GM23338 (cell line): ENCODE measurements around the gene GORAB. TPM values are rescaled to one million over a fixed set of nuclear protein-coding genes. Genes with fewer than 3 reads are reported as not detected.

Experiments
- ATAC-seq: fragments of 200-7000 bp; cut with Tn5 transposase; 3 replicates; pipeline ENCODE4 v1.9.1; 2020
- DNase-seq: peaks from one replicate; pipeline ENCODE4 v3.0.0-alpha.2; 2015; ENCODE audit warnings: low spot score
- H2AFZ ChIP-seq: fragments of 200-600 bp; sonication (generic); 2 replicates; pipeline ENCODE4 v1.8.0; 2016; ENCODE audit warnings: antibody characterized with exemption, mild to moderate bottlenecking, moderate library complexity
- H3F3A ChIP-seq: fragments of 200-600 bp; sonication (generic); replicated peaks from 2 replicates; pipeline ENCODE4 v1.8.0; 2017; ENCODE audit warnings: antibody characterized with exemption, mixed run types, low read depth
- H3K27ac ChIP-seq: fragments of 200-600 bp; sonication (generic); 2 replicates; pipeline ENCODE4 v1.6.1; 2016; ENCODE audit warnings: low read depth
- H3K27me3 ChIP-seq: fragments of 200-600 bp; sonication (generic); 2 replicates; pipeline ENCODE4 v1.8.0; 2016; ENCODE audit warnings: mild to moderate bottlenecking, mixed run types, moderate library complexity; ENCODE audit not compliant: insufficient read depth
- H3K36me3 ChIP-seq: fragments of 200-600 bp; sonication (generic); 2 replicates; pipeline ENCODE4 v1.8.0; 2016; ENCODE audit warnings: mild to moderate bottlenecking; ENCODE audit not compliant: insufficient read depth
- H3K4me1 ChIP-seq: fragments of 200-600 bp; sonication (generic); 2 replicates; pipeline ENCODE4 v1.8.0; 2016; ENCODE audit warnings: mild to moderate bottlenecking, moderate library complexity; ENCODE audit not compliant: insufficient read depth
- H3K4me2 ChIP-seq: fragments of 200-600 bp; sonication (generic); 2 replicates; pipeline ENCODE4 v1.7.1; 2017; ENCODE audit warnings: mixed run types
- H3K4me3 ChIP-seq: fragments of 200-600 bp; sonication (generic); 2 replicates; pipeline ENCODE4 v1.6.1; 2016; ENCODE audit warnings: mixed run types
- H3K79me2 ChIP-seq: fragments of 200-600 bp; sonication (generic); replicated peaks from 2 replicates; pipeline ENCODE4 v1.8.0; 2017; ENCODE audit warnings: mild to moderate bottlenecking; ENCODE audit not compliant: insufficient read depth
- H3K9me2 ChIP-seq: fragments of 200-600 bp; sonication (generic); 2 replicates; pipeline ENCODE4 v1.8.0; 2017; ENCODE audit not compliant: insufficient read depth
- H4K20me1 ChIP-seq: fragments of 200-600 bp; sonication (generic); replicated peaks from 2 replicates; pipeline ENCODE4 v1.8.0; 2017; ENCODE audit warnings: mild to moderate bottlenecking; ENCODE audit not compliant: insufficient read depth
- H3K27ac Mint-ChIP-seq: 2 replicates; pipeline ENCODE4 v1.8.0; 2020; ENCODE audit warnings: inconsistent platforms, mild to moderate bottlenecking, moderate library complexity, mixed read lengths
- H3K27me3 Mint-ChIP-seq: 3 replicates; pipeline ENCODE4 v1.8.0; 2022; ENCODE audit warnings: low read depth, mild to moderate bottlenecking, moderate library complexity, mixed read lengths, inconsistent platforms; ENCODE audit not compliant: insufficient read depth, poor library complexity
- H3K36me3 Mint-ChIP-seq: 3 replicates; pipeline ENCODE4 v1.8.0; 2021; ENCODE audit warnings: low read depth, mild to moderate bottlenecking, inconsistent platforms, moderate library complexity, mixed read lengths
- H3K4me1 Mint-ChIP-seq: 3 replicates; pipeline ENCODE4 v1.8.0; 2020; ENCODE audit warnings: mild to moderate bottlenecking, inconsistent platforms, mixed read lengths
- H3K4me3 Mint-ChIP-seq: 3 replicates; pipeline ENCODE4 v1.8.0; 2021; ENCODE audit warnings: moderate library complexity, mild to moderate bottlenecking, inconsistent platforms, mixed read lengths
- H3K9me3 Mint-ChIP-seq: 3 replicates; pipeline ENCODE4 v1.8.0; 2020; ENCODE audit warnings: moderate library complexity, mild to moderate bottlenecking, inconsistent platforms, mixed read lengths
- EZH2 ChIP-seq: fragments of 200-600 bp; sonication (generic); IDR thresholded peaks from one replicate; pipeline ENCODE4 v1.8.0; 2017; ENCODE audit warnings: antibody characterized with exemption, mild to moderate bottlenecking, low read depth; ENCODE audit not compliant: unreplicated experiment
- EZH2phosphoT487 ChIP-seq: fragments of 200-600 bp; sonication (generic); IDR thresholded peaks from one replicate; pipeline ENCODE4 v1.8.1; 2018; ENCODE audit warnings: antibody characterized with exemption; ENCODE audit not compliant: unreplicated experiment
- JUNB ChIP-seq: IDR thresholded peaks from one replicate; pipeline ENCODE4 v1.6.1; 2016; ENCODE audit warnings: antibody characterized with exemption; ENCODE audit not compliant: unreplicated experiment
- NANOG ChIP-seq: IDR thresholded peaks from 2 replicates; pipeline ENCODE4 v1.6.1; 2016; ENCODE audit warnings: antibody characterized with exemption, borderline replicate concordance
- POLR2AphosphoS5 ChIP-seq: IDR thresholded peaks from 2 replicates; pipeline ENCODE4 v1.6.1; 2016; ENCODE audit warnings: antibody characterized with exemption, low read depth
- REST ChIP-seq: IDR thresholded peaks from one replicate; pipeline ENCODE4 v1.6.1; 2018; ENCODE audit warnings: antibody characterized with exemption; ENCODE audit not compliant: unreplicated experiment
- STAT1 ChIP-seq: IDR thresholded peaks from one replicate; pipeline ENCODE4 v1.6.1; 2016; ENCODE audit warnings: antibody characterized with exemption; ENCODE audit not compliant: unreplicated experiment
- ZNF114 ChIP-seq: fragments of 250-450 bp; sonication (Bioruptor Pico); IDR thresholded peaks from 2 replicates; pipeline ENCODE4 v1.5.0; 2020; ENCODE audit warnings: mild to moderate bottlenecking, moderate library complexity
- ZNF331 ChIP-seq: fragments of 250-450 bp; sonication (Bioruptor Pico); IDR thresholded peaks from 2 replicates; pipeline ENCODE4 v1.5.0; 2020; ENCODE audit warnings: low read depth, mild to moderate bottlenecking, moderate library complexity
- ZNF462 ChIP-seq: fragments of 250-450 bp; sonication (Bioruptor Pico); IDR thresholded peaks from 2 replicates; pipeline ENCODE4 v1.5.0; 2020; ENCODE audit warnings: mild to moderate bottlenecking, moderate library complexity
- polyA plus RNA-seq: library from polyadenylated mRNA; unstranded; fragments of >200 nt; fragmentation: Nextera tagmentation; extraction: Ambion mirVana; gene quantifications from 2 replicates; pipeline ENCODE4 v1.2.1, GENCODE V29; 2016
- total RNA-seq: library from RNA; depleted of rRNA; stranded (reverse); fragments of >200 nt; shearing (Covaris generic); gene quantifications from 2 replicates; pipeline ENCODE4 v1.2.3, GENCODE V29; 2014
- TF ChIP-seq, protein P1 (sequence below): IDR thresholded peaks from 2 replicates; pipeline ENCODE4 v1.6.1; 2016; ENCODE audit warnings: antibody characterized with exemption

Gene GORAB
- total and polyA plus RNA-seq, 2 experiments from 2014 or later: 10.4 to 21.1 TPM

GRCh38 chr1:170594066-170594626, 62.2 kb downstream of the GORAB start:
- no peaks in the 10 kb centered on the region for H3K36me3 Mint-ChIP-seq
- Histone ChIP-seq H3K27me3 (peaks cover 12% of the 10 kb centered on the region), H3K27ac (no peak overlapping the region), H4K20me1 (no peaks in the 10 kb centered on the region), H3K4me2 (no peak overlapping the region), H3K79me2 (no peaks in the 10 kb centered on the region), H3F3A (no peaks in the 10 kb centered on the region), H3K36me3 (no peaks in the 10 kb centered on the region), H2AFZ (no peak overlapping the region), H3K4me1 (no peaks in the 10 kb centered on the region), H3K4me3 (no peak overlapping the region), H3K9me2 (no peaks in the 10 kb centered on the region)
- no peak overlapping the region for H3K27ac Mint-ChIP-seq
- no peak for TF ChIP-seq NANOG
- no peak for TF ChIP-seq EZH2
- TF ChIP-seq, protein P1, sequence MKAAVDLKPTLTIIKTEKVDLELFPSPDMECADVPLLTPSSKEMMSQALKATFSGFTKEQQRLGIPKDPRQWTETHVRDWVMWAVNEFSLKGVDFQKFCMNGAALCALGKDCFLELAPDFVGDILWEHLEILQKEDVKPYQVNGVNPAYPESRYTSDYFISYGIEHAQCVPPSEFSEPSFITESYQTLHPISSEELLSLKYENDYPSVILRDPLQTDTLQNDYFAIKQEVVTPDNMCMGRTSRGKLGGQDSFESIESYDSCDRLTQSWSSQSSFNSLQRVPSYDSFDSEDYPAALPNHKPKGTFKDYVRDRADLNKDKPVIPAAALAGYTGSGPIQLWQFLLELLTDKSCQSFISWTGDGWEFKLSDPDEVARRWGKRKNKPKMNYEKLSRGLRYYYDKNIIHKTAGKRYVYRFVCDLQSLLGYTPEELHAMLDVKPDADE: no peak
- no peak for TF ChIP-seq JUNB
- peaks cover 10% of the 10 kb centered on the region; the same call in 2 of the 3 replicates for H3K4me1 Mint-ChIP-seq
- no peak for DNase-seq
- H3K27me3 Mint-ChIP-seq: no peaks in the 10 kb centered on the region
- no peak for ATAC-seq
- peaks cover 5% of the 10 kb centered on the region; the same call in 2 of the 3 replicates for H3K9me3 Mint-ChIP-seq
- H3K4me3 Mint-ChIP-seq: no peak overlapping the region

- H3K27me3 Mint-ChIP-seq: no peaks in the 10 kb centered on the region
- H3K4me3 Mint-ChIP-seq: no peak overlapping the region
- TF ChIP-seq POLR2AphosphoS5 (no peak), NANOG (no peak), ZNF114 (CRISPR knock-in tag) (no peak), EZH2 (no peak), EZH2phosphoT487 (no peak), STAT1 (no peak), JUNB (no peak), ZNF462 (CRISPR knock-in tag) (no peak), REST (no peak), ZNF331 (no peak)
Measured at GRCh38 chr1:170596701-170597100, 64.7 kb downstream of the GORAB start.

More at GRCh38 chr1:170596701-170597100, 64.7 kb downstream of the GORAB start:
- Mint-ChIP-seq H3K9me3 (peaks cover 16% of the 10 kb centered on the region), H3K27ac (no peak overlapping the region), H3K36me3 (peaks cover 12% of the 10 kb centered on the region), H3K4me1 (peaks cover 10% of the 10 kb centered on the region; the same call in 2 of the 3 replicates)
- no peaks in the 10 kb centered on the region for H3K79me2 ChIP-seq
- H3K27me3 ChIP-seq: no peaks in the 10 kb centered on the region
- H3K36me3 ChIP-seq: no peaks in the 10 kb centered on the region; the same call in 1 of the 2 replicates
- no peaks in the 10 kb centered on the region for H4K20me1 ChIP-seq
- H2AFZ ChIP-seq: no peak overlapping the region
- H3K27ac ChIP-seq: no peak overlapping the region
- no peaks in the 10 kb centered on the region for H3K9me2 ChIP-seq
- no peak for ATAC-seq
- H3K4me3 ChIP-seq: no peak overlapping the region
- no peaks in the 10 kb centered on the region for H3K4me1 ChIP-seq
- no peak overlapping the region for H3K4me2 ChIP-seq
- no peak for DNase-seq
- no peaks in the 10 kb centered on the region for H3F3A ChIP-seq
